GM18498 (cell line): Measurements from ENCODE around the gene GBP2.
"Not testable (repeated sequence)": the region's sequence is repeated elsewhere in the genome, so short reads cannot be mapped to it uniquely, and the experiment has no call there.

ENCODE experiments used
- ATAC-seq: cut with Tn5 transposase; IDR thresholded peaks from one replicate; pipeline ENCODE4 v1.9.1; 2021; ENCODE audit warnings: mild to moderate bottlenecking, moderate library complexity; ENCODE audit not compliant: unreplicated experiment

The GBP2 gene

DNA sequence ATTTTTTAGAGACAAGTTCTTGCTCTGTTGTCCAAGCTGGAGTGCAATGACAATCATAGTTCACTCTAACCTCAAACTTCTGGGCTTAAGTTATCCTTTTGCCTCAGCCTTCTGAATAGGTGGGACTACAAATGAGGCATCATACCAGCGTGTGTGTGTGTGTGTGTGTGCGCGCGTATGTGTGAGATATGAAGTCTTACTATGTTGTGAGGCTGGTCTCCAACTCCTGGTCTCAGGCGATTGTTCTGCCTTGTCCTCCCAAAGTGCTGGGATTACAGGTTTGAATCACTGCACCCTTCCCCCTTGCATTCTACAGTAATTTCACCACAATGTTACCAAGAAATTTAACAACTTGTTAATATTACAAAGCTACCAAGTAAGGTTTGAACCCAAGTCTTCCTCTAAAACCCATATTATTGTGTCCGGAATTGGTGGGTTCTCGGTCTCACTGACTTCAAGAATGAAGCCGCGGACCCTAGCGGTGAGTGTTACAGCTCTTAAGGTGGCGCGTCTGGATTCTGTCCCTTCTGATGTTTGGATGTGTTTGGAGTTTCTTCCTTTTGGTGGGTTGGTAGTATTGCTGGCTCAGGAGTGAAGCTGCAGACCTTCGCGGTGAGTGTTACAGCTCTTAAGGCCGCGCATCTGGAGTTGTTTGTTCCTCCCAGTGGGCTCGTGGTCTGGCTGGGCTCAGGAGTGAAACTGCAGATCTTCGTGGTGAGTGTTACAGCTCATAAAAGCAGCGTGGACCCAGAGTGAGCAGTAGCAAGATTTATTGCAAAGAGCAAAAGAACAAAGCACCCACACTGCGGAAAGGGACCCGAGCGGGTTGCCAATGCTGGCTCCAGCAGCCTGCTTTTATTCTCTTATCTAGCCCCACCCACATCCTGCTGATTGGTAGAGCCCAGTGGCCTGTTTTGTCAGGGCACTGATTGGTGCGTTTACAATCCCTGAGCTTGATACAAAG lies 970 bp upstream of the GBP2 start:
- ATAC-seq: peak; percentile 14

DNA sequence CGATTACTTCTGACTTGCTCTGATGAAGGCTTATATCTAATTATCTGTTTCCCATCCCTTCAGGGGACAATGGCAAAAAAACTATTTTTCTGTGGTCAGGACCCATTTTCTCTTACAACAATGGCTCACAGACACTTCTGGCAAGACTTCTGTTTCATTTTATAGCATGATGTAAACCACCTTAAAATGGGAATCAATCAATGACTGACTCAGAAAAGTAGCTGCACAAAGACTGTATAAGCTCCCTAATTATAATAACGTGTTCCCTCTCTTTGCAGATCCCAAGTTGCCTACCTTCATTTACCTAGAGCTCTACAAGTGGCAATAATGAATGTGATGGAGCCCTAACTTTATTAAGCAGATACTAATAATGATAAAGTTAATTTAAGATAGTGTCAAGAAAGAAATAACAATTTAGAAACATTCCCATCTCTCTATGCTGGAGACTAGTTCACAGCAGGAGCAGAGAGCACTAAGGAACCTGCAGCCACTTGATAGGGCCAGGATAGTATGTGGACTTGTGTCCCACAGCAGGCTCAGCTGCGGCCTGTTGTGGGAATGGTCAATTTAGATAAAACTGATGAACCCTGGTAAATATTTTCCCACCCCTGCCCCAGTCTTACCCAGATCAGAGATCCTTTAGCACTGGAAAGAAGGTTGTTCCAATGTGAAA lies 538 bp downstream of the GBP2 start:
- peak; percentile 23 for ATAC-seq

DNA sequence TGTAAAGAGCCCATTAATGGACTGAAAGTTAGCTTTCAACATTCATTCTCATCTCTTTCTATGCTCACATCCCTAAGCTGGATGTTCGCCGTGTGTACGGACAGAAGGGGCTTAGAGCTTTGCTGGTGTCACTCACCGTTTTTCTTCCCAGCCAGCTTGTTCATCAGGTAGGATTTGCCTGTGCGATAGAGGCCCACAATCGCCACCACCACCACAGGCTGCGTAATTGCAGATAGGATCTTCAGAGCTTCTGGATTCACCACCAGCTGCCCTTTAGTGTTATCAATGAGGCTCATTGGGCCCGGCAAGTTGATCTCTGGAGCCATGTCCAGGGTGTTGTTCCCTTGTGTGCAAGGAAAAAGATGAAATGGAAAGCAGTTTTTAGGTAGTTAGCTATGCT lies 4.3 kb downstream of the GBP2 start:
- ATAC-seq: no peak

DNA sequence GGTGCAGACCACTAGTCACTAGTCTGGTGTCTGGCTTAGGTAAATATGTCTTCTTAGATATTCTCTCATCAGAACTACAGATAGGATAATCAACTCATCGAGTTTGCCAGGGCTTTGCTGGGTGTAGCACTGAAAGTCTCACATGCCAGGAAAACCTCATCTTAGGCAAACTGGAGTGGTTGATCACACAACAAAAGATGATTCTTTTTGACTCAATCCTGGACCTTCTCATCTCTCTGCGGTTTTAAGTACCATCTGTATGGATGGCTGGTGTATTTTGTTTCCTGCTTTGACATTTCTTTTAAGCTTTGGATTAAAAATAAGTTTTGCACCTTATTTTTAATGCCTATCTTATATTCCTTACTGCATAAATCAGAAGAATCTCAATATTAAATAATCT lies 11.3 kb downstream of the GBP2 start:
- ATAC-seq: no peak

DNA sequence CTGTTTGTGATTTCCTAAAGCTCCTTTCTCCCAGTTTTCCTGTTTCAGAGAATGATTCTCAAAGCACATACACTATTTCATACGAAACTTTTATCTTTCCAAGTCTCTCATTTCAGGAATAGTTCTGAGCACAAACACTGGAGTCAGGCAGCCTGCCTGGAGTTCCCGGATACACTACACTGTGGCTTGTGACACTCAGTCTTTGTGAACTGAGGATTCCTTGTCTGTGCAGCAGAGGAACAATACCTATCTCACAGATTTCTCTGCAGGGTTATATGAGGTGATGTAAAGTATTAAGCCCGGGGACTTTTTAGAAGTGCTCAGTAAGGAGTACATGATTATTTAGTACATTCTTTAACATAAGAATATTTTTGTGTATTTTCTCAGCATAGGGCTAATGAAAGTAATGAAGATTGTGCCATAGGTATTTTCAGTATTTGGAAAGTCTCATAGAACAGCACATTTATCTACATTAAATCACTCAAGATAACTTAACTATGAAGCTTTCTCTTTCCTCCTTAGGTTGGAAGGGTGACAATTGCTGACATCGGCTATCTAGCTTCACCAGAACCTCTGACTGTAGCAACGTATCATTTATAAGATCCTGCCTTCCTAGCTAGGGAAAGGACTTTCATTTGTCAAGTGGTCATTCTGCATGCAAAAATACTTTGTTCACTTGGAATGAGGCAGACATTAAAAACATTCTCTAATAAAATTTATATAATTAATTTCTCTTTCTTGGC lies 12.9 kb downstream of the GBP2 start:
- ATAC-seq: no peak

DNA sequence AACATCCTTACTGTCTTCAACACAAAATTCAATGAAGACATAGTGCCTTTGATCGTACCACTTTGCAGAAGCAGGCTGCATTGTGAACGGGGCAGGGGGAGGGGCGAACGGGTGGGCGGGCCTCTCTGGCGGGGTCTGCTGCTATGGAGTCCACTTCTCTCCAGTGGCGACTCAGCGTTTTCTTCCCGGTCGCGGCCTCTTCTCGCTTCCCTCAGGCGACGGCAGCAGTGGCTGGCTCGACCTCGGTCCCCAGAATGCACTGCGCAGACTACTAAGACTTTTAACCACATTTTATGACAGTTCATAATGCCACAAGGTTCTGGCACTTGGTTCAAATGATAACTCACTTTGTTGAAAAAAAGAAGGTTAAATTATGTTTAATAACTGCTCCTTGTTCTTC lies 21.2 kb downstream of the GBP2 start:
- no peak for ATAC-seq

DNA sequence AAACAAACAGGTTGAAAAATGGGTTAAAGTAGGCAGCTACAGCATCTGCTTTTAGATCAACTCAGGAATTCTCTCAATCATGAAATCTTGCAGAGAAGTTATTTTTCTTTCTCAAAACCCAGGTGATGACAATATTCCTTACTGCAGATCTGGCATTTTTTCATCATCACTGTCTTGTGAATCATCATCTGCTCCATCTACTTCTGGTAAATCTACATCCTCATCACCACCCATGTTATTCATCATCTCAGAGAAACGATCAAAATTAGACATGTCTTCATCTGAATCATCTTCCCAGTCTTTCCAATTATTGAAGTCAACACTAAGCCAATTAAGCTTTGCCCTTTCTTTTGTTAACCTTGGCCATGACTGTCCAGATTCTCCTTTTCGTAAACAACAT lies 21.8 kb downstream of the GBP2 start:
- no peak for ATAC-seq

DNA sequence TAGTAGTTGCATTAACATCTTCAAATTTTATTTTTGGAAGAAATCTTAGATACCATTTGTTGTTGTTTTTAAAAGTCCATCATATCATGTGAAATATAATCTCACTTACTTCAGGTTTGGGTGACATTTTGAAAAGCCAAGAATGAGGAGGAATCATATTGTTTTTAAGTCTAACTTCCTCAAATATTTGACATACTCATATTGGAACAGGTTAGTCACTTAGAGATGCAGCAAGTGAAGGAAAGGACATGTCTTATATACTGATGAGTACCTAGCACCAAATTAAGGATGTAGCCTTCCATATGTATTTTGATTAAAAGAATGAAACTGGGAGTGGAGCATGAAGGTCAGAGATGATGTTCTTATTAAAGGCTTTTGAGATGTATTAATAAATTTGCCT lies 23.9 kb downstream of the GBP2 start:
- ATAC-seq: no peak

DNA sequence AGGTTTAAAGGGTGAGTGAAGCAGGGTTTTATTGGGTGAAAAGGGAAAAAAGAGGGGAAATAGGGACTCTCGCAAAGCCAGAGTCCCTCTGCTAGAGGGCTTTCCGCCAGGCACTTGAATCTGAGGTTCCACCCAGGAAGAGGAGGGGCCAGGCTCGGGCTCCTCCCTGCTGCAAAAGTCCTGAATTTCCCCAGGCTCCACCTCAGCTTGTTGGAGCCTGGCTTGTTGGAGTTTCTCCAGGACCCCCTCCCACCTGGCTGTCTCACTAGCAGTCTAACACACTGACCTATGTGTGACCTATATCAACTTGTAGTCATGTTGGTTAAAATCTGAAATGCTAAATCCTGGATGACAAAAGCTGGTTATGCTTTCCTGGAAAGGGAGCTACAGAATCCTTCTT lies 25.5 kb downstream of the GBP2 start:
- ATAC-seq: no peak

DNA sequence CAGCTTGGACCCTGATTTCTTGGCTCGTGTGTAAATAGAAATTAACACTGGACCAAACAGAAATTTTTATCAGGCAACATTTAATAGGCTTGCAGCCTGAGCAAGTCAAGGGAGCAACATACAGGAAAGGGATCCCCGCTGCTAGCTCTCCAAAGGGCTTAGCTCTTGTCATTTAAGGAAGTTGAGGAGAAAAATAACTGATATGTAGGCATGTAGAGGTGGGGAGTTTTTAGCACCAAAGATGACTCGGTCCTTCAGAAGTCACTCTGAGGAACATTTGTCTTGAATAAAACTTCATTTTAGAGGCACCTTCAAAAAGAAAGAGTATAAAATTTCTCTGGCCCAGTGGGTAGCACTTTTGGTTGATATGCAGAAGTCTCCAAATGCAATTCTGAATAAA lies 27.1 kb downstream of the GBP2 start:
- no peak for ATAC-seq

DNA sequence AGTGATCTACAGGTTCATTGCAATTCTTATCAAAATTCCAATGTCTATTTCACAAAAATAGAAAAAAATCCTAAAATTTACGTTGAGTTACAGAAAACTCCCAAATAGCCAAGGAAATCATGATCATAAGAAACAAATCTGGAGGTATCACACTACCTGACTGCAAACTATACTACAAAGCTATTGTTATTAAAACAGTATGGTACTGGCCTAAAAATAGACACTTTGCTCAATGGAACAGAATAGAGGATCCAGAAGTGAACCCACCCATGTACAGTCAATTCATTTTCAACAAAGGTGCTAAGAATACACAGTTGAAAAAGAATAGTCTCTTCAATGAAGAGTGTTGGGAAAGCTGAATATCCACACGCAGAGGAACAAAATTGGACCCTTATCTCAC lies 30.2 kb downstream of the GBP2 start:
- no peak for ATAC-seq

DNA sequence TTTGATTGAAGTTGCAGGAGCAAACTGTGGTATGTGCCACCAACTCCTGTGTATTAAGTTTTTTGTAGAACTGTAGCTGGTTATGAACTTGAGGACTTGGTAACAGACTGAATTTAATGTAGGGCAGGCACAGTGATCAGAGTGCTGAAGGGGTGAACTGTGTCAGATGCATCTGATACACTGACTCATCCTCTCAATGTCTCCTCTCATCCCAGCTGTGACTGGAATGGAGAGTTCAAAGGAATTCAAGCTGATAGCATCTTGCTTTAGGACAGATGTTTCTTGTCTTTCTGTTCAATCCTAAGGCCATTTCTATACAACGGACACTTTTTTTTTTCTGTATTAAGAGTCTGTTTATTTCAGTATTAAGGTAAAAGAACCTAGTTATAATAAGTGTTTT lies 36.0 kb downstream of the GBP2 start:
- ATAC-seq: no peak

DNA sequence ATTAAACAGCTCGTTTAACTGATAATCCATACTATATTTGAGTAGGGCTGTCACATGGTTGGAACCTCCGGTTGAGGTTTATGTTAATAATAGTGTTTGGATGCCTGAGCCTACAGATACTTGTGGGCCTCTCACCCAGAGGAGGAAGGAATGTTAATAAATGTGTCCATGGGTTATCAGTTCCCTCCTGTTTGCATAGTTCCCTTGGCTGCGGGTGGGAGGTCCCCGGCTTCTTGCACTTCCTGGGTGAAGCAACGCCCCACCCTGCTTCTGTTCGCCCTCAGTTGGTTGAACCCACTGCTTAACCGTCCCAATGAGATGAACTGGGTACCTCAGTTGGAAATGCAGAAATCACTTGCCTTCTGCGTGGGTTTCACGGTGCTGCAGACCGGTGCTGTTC lies 37.3 kb downstream of the GBP2 start:
- no peak for ATAC-seq

DNA sequence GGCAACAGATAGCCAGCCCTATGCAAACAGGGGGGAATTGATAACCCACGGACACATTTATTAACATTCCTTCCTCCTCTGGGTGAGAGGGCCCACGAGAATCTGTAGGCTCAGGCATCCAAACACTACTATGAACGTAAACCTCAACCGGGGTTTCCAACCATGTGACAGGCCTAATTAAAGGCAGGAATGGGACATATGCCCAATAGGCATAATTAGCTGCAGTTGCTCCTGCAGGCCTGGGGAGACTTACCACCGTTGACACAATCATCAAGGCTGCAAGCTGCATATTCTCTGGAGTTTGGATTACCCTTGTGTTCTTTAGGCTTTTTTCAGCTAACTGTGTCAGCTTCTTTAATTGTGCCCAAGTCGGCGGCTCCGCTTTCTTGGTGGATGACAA lies 38.7 kb downstream of the GBP2 start:
- ATAC-seq: no peak

DNA sequence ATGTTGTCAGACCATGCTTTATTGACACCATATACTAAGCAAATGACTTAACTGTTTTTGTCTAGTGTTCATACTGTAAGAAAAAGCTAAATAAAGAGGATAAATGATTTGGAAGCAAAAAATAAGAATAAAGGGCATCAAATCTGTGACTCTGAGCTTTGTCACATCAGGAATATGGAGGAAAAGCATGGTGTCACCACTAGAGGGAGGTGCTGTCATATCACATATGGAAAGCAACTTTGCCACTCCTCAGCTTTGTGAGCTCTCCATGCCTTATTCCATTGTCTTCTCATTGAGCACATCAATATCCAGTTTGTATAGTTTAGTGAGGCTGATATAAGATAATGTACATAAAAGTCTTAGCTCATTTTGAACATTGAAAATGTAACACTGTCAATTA lies 40.1 kb downstream of the GBP2 start:
- no peak for ATAC-seq

DNA sequence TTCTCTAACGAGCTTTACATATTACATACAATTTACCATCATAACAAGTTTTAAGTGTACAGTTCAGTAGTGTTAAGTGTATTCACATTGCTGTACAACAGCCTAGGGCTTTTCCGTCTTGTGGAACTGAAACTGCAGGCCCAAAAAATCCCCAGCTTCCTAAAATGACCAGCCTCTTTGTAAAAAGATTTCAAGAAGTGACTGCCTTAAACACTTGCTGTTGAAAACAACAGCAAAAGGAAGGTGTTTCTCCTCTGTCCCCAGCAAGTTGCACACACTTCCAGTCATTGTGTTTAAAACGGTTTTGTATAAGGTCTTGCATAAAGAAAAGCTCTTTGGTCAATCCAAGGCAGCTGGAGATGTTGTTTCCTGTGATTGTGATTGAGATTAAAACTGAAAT lies 44.9 kb downstream of the GBP2 start:
- ATAC-seq: no peak

DNA sequence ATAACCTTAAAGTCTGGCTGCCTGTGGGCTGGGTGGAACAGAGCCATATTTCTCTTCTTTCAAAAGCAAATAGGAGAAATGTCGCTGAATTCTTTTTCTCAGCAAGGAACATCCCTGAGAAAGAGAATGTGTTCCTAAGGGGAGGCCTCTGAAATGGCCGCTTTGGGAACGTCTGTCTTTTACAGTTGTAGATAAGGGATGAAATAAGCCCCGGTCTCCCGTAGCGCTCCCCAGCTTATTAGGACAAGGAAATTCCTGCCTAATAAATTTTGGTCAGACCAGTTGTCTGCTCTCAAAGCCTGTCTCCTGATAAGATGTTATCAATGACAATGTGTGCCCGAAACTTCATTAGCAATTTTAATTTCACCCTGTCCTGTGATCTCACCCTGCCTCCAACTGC lies 45.8 kb downstream of the GBP2 start:
- not testable (repeated sequence) for ATAC-seq

DNA sequence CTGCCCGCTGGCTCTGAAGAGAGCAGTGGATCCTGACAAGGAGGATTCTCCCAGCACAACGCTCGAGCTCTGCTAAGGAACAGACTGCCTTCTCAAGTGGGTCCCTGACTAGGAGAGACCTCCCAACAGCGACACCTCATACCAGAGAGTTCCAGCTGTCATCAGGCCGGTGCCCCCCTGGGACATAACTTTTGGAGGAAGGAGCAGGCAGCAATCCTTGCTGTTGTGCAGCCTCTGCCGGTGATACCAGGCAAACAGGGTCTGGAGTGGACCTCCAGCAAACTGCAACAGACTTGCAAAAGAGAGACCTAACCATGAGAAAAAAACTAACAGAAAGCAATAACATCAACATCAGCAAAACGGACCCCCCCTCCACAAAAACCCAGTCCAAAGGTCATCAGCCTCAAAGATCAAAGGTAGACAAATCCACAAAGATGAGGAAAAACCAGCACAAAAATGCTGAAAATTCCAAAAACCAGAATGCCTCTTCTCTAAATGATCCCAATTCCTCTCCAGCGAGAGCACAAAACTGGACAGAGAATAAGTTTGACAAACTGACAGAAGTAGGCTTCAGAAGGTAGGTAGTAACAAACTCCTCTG lies 53.3 kb downstream of the GBP2 start:
- not testable (repeated sequence) for ATAC-seq

DNA sequence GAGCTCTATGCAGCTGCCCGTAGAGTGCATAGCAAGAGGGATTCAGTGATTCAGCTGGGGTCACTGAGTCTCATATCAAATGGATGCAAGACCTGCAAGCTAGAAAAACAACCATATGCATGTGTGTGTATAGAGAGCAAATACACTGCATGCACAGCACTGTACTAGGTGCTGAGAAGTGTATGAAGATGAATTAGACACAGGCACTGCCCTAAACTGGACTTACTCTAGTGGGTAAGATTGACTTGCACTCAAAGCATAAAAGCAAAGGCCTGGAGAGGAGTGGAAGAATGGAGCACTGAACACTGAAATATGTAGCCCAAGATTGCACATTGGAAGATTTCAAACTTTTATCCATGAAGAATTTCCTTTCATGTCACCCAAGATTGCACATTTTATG lies 55.4 kb downstream of the GBP2 start:
- ATAC-seq: no peak

DNA sequence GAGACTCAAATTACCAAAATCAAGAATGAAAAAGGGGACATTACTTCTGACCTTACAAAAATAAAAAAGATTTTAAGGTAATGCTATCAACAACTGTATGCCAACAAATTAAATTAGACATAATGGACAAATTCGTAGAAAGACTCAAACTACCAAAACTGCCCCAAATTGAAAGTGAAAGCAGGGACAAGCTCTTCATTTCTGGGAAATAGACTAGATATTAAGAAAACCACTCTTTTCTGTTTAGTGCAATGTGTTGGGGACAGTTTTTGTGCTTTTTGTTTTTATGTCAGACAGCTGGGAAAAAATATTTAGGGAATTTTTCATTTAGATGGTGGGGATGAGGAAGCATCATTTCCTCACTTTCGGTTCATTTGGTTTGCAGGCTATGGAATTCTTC lies 56.0 kb downstream of the GBP2 start:
- ATAC-seq: no peak

DNA sequence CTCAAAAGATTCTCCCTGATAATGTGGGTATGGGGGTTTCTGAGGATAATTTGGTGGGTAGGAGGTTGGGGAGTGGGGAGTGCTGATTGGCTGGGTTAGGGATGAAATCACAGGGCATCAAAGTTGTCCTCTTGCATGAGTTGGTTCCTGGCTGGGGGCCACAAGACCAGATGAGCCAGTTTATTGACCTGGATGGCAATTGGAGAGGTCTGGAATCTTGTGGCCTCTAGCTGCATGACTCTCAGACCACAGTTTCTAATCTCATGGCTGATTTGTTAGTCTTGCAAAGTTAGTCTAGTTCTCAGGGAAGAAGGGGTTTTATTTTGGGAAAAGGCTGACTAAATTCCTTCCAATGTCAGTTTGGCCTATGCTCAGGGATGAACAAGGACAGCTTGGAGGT lies 57.6 kb downstream of the GBP2 start:
- no peak for ATAC-seq
